CD4-positive, alpha-beta T cell treated with Interleukin-17A for 1 hour (primary cell): ENCODE results near the gene TRIM15.
"Not testable (repeated sequence)": the region's sequence is repeated elsewhere in the genome, so short reads cannot be mapped to it uniquely, and the experiment has no call there.

Experiments
- DNase-seq: peaks from one replicate; pipeline ENCODE4 v3.0.0-alpha.2; 2020

The TRIM15 gene

DNA sequence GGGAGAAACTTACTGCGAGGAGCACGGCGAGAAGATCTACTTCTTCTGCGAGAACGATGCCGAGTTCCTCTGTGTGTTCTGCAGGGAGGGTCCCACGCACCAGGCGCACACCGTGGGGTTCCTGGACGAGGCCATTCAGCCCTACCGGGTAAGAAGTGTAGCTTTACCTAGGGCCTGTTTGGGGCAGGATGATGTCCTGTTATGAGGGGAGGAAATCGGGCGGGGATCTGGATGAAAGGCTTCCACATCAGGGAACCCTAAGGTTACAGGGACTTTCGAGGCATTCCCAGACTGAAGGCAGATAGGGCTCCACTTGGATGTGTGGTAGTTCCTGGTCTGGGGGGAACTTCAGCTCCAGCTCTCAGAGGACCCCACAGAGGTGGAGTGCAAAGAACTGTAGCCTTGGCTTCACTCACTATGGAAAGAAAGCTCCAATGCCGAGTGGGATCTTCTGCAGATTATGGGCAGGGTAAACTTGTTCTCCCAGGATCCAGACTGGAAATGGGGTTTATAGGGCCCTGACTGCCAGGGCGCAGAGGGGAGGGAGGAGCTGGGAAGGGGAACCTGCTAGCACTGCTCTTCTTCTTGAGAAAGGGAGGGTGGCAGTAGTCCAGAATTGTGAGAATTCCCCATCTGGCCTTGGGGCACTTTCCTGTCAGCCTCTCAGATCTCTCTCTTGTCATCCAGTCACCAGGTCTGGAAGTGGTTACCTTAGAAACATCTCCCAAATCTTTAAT lies 740 bp downstream of the TRIM15 start:
- DNase-seq, result no peak

DNA sequence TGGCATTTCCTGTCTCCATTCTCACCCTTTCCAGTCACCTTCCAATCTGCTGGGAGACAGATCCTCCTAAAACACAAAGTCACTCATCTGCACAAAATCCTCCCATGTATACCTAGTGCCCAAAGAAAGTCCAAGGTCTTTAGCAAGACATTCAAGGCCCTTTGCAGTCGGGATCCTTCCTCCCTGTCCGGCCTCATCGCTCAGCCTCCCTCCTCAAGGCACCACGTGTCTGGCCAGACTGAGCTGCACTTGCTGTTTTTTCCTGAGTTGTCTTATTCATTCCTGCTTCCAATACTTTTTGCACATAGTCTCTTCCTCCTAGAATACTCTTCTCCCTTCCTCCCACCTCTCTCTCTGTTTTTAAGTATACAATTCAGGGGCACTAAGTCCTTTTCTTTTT lies 1.4 kb downstream of the TRIM15 start:
- DNase-seq, result no peak

GRCh38 chr6:30165238-30165637 lies 1.9 kb downstream of the TRIM15 start:
- not testable (repeated sequence) for DNase-seq

DNA sequence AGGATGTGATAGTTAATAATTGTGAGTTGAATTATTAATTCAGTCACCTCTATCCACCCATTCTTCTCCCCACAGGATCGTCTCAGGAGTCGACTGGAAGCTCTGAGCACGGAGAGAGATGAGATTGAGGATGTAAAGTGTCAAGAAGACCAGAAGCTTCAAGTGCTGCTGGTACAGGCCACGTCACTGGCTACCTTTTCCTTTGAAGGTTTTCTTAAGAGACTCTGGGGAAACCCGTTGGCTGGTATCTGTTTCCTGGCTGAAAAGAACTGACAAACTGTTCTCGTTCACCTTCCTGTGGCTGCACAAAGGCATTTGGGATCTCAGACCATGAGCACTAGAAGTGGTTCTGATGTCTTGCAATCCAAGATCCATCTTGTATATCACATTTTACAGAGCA lies 3.8 kb downstream of the TRIM15 start:
- DNase-seq, result peak; percentile 26

DNA sequence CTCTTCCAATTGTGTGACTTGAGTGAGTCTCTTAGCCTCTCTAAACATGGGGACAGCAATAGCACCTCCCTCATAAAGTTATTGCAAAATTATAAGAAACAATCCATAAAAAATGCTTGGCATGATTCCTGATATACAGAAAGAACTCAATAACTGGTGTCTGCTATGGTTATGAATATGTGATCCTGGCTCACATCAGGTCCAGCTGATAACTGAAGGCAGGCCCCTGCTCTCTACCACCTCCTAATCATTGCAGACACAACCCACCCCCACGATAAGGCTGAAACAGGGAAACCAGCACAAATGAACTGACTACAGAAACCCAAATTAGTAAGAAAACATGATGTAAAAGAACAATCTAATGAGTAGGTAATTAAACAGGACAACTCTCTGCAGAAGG lies 5.4 kb downstream of the TRIM15 start:
- no peak for DNase-seq

- DNase-seq, result peak; percentile 60
Measured at GRCh38 chr6:30169658-30170614, 6.6 kb downstream of the TRIM15 start.

- no peak for DNase-seq
Measured at GRCh38 chr6:30171677-30172471, 8.5 kb downstream of the TRIM15 start.

GRCh38 chr6:30172681-30173080 lies 9.3 kb downstream of the TRIM15 start:
- DNase-seq, result no peak

GRCh38 chr6:30175765-30176164 lies 12.4 kb downstream of the TRIM15 start:
- DNase-seq, result no peak

- no peak for DNase-seq
Measured at GRCh38 chr6:30178837-30179236, 15.5 kb downstream of the TRIM15 start.

- no peak for DNase-seq
Measured at GRCh38 chr6:30180145-30180544, 16.8 kb downstream of the TRIM15 start.

- DNase-seq, result no peak
Measured at GRCh38 chr6:30184417-30185031, 21.2 kb downstream of the TRIM15 start.

- DNase-seq, result no peak
Measured at GRCh38 chr6:30185846-30186484, 22.6 kb downstream of the TRIM15 start.

- no peak for DNase-seq
Measured at GRCh38 chr6:30188541-30188940, 25.2 kb downstream of the TRIM15 start.

- no peak for DNase-seq
Measured at GRCh38 chr6:30192076-30192475, 28.7 kb downstream of the TRIM15 start.

- DNase-seq, result no peak
Measured at GRCh38 chr6:30194797-30195690, 31.7 kb downstream of the TRIM15 start.

GRCh38 chr6:30195951-30196350 lies 32.6 kb downstream of the TRIM15 start:
- no peak for DNase-seq

DNA sequence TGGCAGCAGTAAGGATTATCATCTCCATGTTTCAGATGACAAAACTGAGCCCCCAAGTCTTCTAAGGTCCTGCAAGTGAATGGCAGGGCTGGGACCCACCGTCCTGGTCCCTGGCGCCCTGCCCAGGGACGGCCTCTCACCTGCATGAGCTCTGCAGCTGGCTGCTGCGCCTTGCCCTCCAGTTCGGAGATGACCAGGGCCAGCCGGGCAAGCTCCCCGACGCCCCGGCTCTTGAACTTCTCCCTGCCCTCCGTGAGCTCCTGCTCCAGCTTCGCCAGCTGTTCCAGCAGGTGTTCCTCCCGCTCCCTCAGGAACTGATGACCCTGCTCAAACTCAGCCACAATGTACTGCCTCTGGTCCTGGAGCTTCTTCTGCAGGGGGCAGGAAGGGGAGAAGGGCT lies 33.0 kb downstream of the TRIM15 start:
- no peak for DNase-seq

DNA sequence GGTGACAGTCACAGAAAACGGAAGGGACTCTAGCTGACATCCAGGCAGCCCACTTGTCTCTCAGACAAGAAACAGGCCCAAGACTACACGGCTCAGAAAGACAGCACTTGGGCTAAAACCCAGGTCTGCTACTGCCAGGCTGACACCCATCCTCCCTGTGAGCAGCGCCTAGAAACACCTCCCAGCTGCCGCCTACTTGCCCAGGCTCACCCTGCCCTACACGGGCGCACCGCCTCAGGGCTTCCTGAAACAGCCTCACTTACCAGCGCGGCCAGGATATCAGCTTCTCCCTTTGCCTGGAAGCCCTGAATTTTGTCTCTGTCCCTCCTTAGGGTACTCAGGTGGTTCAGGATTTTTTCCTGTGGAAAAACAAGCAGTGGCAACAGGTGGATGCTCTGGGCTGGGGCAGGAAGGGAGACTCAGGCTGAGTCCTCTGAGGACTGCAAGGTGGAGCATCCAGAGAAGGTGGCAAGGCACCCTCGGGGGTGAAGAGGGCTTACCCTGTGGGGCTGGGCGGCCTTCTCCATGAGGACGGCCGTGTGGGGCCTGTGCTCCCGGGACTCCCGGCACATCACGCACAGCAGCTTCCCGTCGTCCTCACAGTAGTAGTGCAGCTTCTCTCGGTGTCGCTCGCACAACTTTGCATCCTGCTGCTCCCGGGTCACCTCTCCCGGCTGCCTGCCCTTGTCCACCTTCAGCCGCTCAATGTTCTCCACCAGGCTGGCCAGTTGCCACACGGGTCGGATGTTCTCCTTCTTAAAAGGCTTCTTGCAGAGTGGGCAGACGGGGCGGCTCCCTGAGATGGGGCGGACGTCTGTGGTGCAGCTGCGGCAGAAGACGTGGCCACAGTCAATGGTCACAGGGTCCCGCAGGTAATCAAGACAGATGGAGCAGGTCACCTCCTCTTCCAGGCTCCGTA lies 35.1 kb downstream of the TRIM15 start:
- no peak for DNase-seq
